ENCODE data around the gene OSBPL6.

GRCh38 chr2:178379162-178380004 is 185.1 kb downstream of the OSBPL6 start:
- no peak for TF ChIP-seq REST (IDR thresholded peaks at IDR 0.05; ENCODE audit: borderline replicate concordance)
- TF ChIP-seq TAF1 (IDR thresholded peaks at IDR 0.05; ENCODE audit: low read depth) = no peak
- TF ChIP-seq CTCF (IDR thresholded peaks at IDR 0.05; ENCODE audit: poor library complexity, severe bottlenecking) = no peak
- no peak for TF ChIP-seq EZH2 (IDR thresholded peaks at IDR 0.05; ENCODE audit: borderline replicate concordance, insufficient read depth, low read length, poor library complexity, severe bottlenecking)
- no peak for TF ChIP-seq POLR2AphosphoS5 (IDR thresholded peaks at IDR 0.05)
- no peak for TF ChIP-seq RAD21 (conservative IDR thresholded peaks at IDR 0.05)
- TF ChIP-seq MXI1 (conservative IDR thresholded peaks at IDR 0.05; ENCODE audit: poor library complexity, severe bottlenecking) = no peak
